ENCODE data around the gene SLC2A9. TPM values are rescaled to one million over a fixed set of nuclear protein-coding genes. Genes with fewer than 3 reads are reported as not detected.
A peak's percentile ranks its signal among the peaks of the same experiment; 100 is the strongest.

SLC2A9 gene
- total RNA-seq, 1 donor from 2014 or later: 8.2 TPM

GRCh38 chr4:10034136-10034535 lies 12.8 kb upstream of the SLC2A9 start:
- intact Hi-C loops (cut with micrococcal nuclease): no loop called here
- TF ChIP-seq CTCF (IDR thresholded peaks at IDR 0.05; ENCODE audit: borderline replicate concordance): no peak
- peaks cover 45% of the 10 kb centered on the region for H3K4me1 ChIP-seq
- H3K27me3 ChIP-seq (ENCODE audit: low read depth): no peaks in the 10 kb centered on the region
- DNase-seq: peak; percentile 30
- no peaks in the 10 kb centered on the region for H3K9me3 ChIP-seq (replicated peaks)
- H3K4me3 ChIP-seq: no peak overlapping the region
- no peaks in the 10 kb centered on the region for H3K36me3 ChIP-seq
- peak overlapping the region; percentile 68 for H3K27ac ChIP-seq (replicated peaks)

GRCh38 chr4:10033191-10033881 lies 12.0 kb upstream of the SLC2A9 start:
- peak; percentile 41 for DNase-seq
- no peak for TF ChIP-seq CTCF (IDR thresholded peaks at IDR 0.05; ENCODE audit: borderline replicate concordance)
- no peaks in the 10 kb centered on the region for H3K27me3 ChIP-seq (ENCODE audit: low read depth)
- peaks cover 45% of the 10 kb centered on the region for H3K4me1 ChIP-seq
- intact Hi-C loops (cut with micrococcal nuclease): no loop called here
- H3K27ac ChIP-seq (replicated peaks): peak overlapping the region; percentile 68
- H3K36me3 ChIP-seq: no peaks in the 10 kb centered on the region
- H3K4me3 ChIP-seq: peak overlapping the region; percentile 1
- H3K9me3 ChIP-seq (replicated peaks): no peaks in the 10 kb centered on the region

GRCh38 chr4:10032625-10033024 lies 11.3 kb upstream of the SLC2A9 start:
- Histone ChIP-seq H3K27me3 (ENCODE audit: low read depth) (no peaks in the 10 kb centered on the region), H3K4me3 (no peak overlapping the region), H3K4me1 (peaks cover 45% of the 10 kb centered on the region), H3K36me3 (no peaks in the 10 kb centered on the region), H3K9me3 (replicated peaks) (no peaks in the 10 kb centered on the region), H3K27ac (replicated peaks) (peak overlapping the region; percentile 68)
- intact Hi-C loops (cut with micrococcal nuclease): no loop called here
- no peak for DNase-seq
- TF ChIP-seq CTCF (IDR thresholded peaks at IDR 0.05; ENCODE audit: borderline replicate concordance): no peak

- peaks cover 47% of the 10 kb centered on the region for H3K4me1 ChIP-seq
- no peak for DNase-seq
- intact Hi-C loops (cut with micrococcal nuclease): no loop called here
- H3K9me3 ChIP-seq (replicated peaks): no peaks in the 10 kb centered on the region
- no peak overlapping the region for H3K4me3 ChIP-seq
- peak overlapping the region; percentile 68 for H3K27ac ChIP-seq (replicated peaks)
- no peak for TF ChIP-seq CTCF (IDR thresholded peaks at IDR 0.05; ENCODE audit: borderline replicate concordance)
- no peaks in the 10 kb centered on the region for H3K27me3 ChIP-seq (ENCODE audit: low read depth)
- no peaks in the 10 kb centered on the region for H3K36me3 ChIP-seq
These were observed 10.6 kb upstream of the SLC2A9 start for GRCh38 chr4:10031668-10032590.

GRCh38 chr4:10030972-10031667 lies 9.8 kb upstream of the SLC2A9 start:
- Histone ChIP-seq H3K4me3 (no peak overlapping the region), H3K36me3 (no peaks in the 10 kb centered on the region), H3K27me3 (ENCODE audit: low read depth) (no peaks in the 10 kb centered on the region), H3K27ac (replicated peaks) (peak overlapping the region; percentile 68), H3K9me3 (replicated peaks) (no peaks in the 10 kb centered on the region), H3K4me1 (peaks cover 47% of the 10 kb centered on the region)
- TF ChIP-seq CTCF (IDR thresholded peaks at IDR 0.05; ENCODE audit: borderline replicate concordance): no peak
- DNase-seq: no peak
- intact Hi-C loops (cut with micrococcal nuclease): no loop called here
